ENCODE data around the gene DYNC1I2.

Gene DYNC1I2

DNA sequence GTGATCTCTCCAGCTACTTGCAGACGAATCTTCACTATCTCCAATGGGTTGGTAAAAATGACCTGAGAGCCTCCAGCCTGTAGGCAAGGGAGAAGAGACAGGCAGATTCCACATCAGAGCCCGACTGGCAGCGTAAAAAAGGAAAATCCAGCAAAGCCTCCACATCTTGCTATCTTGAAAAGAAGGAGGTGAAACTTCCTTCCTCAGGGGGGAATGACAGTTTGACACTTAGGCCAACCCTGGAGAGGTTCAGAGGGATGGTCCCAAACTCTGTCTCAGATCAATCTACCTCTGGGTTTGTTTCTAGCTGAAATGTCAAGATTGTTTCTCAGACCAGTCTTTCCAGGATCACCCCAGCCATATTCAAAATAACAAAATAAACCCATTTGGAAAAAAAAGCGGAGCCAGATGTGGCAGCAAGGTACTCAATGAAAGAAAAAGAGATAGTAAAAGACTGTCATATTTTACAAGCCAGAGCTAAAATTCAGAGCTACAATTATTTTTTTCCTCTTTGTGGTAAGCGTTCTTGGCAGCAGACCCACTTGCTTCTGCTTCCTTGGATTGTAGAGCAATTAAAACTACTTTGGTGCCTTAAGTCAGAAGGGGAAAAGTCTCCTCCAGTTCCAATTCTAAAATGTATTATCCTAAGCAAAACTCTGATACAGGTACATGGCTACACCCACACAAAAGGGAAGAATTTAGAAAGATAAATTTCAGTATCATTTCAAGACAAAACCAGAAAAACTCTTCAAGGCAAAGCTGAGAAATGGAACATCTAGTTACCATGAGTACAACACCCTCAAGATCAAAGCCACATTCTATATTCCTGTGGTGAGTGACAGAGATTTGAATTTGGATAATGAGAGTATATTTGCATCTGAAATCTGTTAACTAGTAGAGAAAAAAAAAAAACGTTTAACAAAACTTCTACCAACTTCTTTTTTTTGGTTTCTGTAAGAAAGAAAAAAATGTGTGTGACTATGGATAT, 106.7 kb downstream of the DYNC1I2 start:
- no CpG with 5 or more reads among the region's 6 CpGs for WGBS (ENCODE audit: insufficient coverage, insufficient read length)
- H3K27ac ChIP-seq (ENCODE audit: low read length): no peak overlapping the region
- DNase-seq (ENCODE audit: low read depth, low spot score): no peak

DNA sequence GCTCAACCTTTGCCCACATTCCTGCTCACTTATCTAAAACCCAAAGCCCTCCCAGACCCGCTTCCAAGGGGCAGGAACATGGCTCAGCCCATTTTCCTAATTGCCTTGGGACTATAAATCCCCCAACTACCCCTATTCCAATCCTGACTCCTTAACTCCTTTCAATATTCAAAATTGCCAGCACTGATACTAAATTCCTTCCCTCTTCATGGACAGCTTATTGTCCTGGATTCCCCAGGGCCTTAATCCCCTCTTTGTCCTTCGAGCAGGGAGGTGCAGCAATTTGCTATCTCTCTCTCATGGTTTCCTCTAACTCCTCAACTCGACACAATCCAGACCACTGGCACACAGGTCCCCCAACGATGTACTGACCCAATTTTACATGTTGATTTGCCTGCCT, 107.6 kb downstream of the DYNC1I2 start:
- Histone ChIP-seq H3K27me3 (ENCODE audit: control insufficient read depth, insufficient read depth, low read length) (no peaks in the 10 kb centered on the region; the same call in 1 of the 2 replicates), H3K36me3 (ENCODE audit: control insufficient read depth, insufficient read depth, low read length) (no peaks in the 10 kb centered on the region), H3K4me3 (ENCODE audit: low read length) (no peak overlapping the region), H3K27ac (ENCODE audit: low read length) (no peak overlapping the region), H3K9me3 (ENCODE audit: control insufficient read depth, insufficient read depth, low read length) (no peaks in the 10 kb centered on the region), H3K4me1 (ENCODE audit: control insufficient read depth, insufficient read depth, low read length) (peaks cover 1% of the 10 kb centered on the region; the same call in 1 of the 2 replicates)
- WGBS (ENCODE audit: insufficient coverage, insufficient read length): no CpG with 5 or more reads among the region's 4 CpGs
- no peak for DNase-seq (ENCODE audit: low read depth, low spot score)

More for the DNA sequence above, 106.7 kb downstream of the DYNC1I2 start:
- no peaks in the 10 kb centered on the region for H3K9me3 ChIP-seq (ENCODE audit: control insufficient read depth, insufficient read depth, low read length)
- H3K27me3 ChIP-seq (ENCODE audit: control insufficient read depth, insufficient read depth, low read length): no peaks in the 10 kb centered on the region; the same call in 1 of the 2 replicates
- no peaks in the 10 kb centered on the region for H3K36me3 ChIP-seq (ENCODE audit: control insufficient read depth, insufficient read depth, low read length)
- no peak overlapping the region for H3K4me3 ChIP-seq (ENCODE audit: low read length)
- H3K4me1 ChIP-seq (ENCODE audit: control insufficient read depth, insufficient read depth, low read length): peaks cover 1% of the 10 kb centered on the region; the same call in 1 of the 2 replicates
